ENCODE data around the gene WDR64.
"Not testable (repeated sequence)": the region's sequence is repeated elsewhere in the genome, so short reads cannot be mapped to it uniquely, and the experiment has no call there.

The WDR64 gene

GRCh38 chr1:241734533-241734932, 82.5 kb downstream of the WDR64 start:
- DNase-seq (ENCODE audit: extremely low spot score): no peak
- no peak for TF ChIP-seq CTCF (IDR thresholded peaks at IDR 0.05; ENCODE audit: control extremely low read depth, extremely low read depth, low read depth, missing control alignments)
- CTCF ChIA-PET: no interaction called here
- POLR2A ChIA-PET: no interaction called here

- DNase-seq (ENCODE audit: extremely low spot score); CTCF ChIA-PET; POLR2A ChIA-PET: not testable (repeated sequence)
Observed at GRCh38 chr1:241735493-241735926, 83.4 kb downstream of the WDR64 start.

GRCh38 chr1:241736387-241736786, 84.3 kb downstream of the WDR64 start:
- POLR2A ChIA-PET: no interaction called here
- CTCF ChIA-PET: no interaction called here
- no peak for TF ChIP-seq CTCF (IDR thresholded peaks at IDR 0.05; ENCODE audit: control extremely low read depth, extremely low read depth, low read depth, missing control alignments)
- no peak for DNase-seq (ENCODE audit: extremely low spot score)

GRCh38 chr1:241738284-241739078, 86.4 kb downstream of the WDR64 start:
- no peak for DNase-seq (ENCODE audit: extremely low spot score)
- CTCF ChIA-PET: no interaction called here
- no peak for TF ChIP-seq CTCF (IDR thresholded peaks at IDR 0.05; ENCODE audit: control extremely low read depth, extremely low read depth, low read depth, missing control alignments)
- POLR2A ChIA-PET: no interaction called here

DNA sequence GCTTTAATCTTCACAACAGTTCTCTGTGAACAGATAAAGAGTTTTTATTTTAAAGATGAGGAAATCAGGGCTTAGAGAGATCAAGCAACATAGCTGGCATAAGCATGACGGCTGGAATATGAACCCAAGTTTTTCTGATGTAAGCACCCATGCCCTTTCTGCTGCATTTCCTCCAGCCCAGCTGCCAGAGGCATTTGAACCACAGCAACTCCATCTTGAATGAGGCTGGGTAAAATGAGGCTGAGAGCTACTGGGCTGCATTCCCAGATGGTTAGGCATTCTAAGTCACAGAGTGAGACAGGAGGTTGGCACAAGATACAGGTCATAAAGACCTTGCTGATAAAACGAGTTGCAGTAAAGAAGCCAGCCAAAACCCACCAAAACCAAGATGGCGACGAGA, 90.0 kb downstream of the WDR64 start:
- TF ChIP-seq CTCF (IDR thresholded peaks at IDR 0.05; ENCODE audit: control extremely low read depth, extremely low read depth, low read depth, missing control alignments): no peak
- POLR2A ChIA-PET: no interaction called here
- CTCF ChIA-PET: no interaction called here
- DNase-seq (ENCODE audit: extremely low spot score): no peak

DNA sequence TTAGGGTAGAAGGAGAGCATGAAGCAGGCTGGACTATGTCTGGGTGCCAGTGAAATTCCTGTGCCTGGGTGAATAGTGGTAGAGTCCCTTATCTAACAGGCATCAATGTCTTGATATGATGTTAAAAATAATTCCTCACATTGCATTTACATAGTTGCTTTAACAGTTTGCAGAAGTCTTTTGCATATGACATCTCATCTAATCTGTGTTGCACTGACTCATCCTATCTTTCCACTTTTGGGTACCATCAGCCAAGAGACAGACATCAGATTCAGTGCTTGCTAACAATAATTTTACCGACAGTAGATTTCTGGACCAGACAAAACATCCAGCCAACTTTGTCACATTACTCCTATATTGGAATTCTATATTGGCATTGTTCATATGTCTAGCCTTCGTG, 92.5 kb downstream of the WDR64 start:
- ChIA-PET POLR2A (no interaction called here), CTCF (no interaction called here)
- no peak for TF ChIP-seq CTCF (IDR thresholded peaks at IDR 0.05; ENCODE audit: control extremely low read depth, extremely low read depth, low read depth, missing control alignments)
- no peak for DNase-seq (ENCODE audit: extremely low spot score)

DNA sequence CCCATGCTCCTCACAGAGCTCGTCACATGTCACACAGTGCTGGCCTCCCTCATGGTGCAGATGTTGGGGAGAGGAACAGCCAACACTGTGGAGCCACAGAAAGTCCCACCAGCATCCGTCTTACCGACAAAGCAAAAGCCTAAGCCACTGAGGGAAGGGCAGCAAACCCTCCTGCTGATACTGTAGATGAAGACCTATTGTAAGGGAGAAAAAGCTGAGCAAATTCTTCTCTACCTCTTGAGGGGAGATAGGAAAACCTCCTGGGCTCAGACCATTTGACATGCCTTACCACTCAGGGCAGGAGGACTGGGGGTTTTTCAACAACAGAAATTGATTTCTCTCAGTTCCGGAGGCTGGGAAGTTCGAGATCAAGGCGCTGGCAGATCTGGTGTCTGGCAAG, 95.9 kb downstream of the WDR64 start:
- CTCF ChIA-PET: interaction anchor here (1.4 kb wide), 1 partner anchor 11 kb away, joined by 3 read pairs; no protein-coding TSS in a partner anchor
- TF ChIP-seq CTCF (IDR thresholded peaks at IDR 0.05; ENCODE audit: control extremely low read depth, extremely low read depth, low read depth, missing control alignments): no peak
- POLR2A ChIA-PET: no interaction called here
- no peak for DNase-seq (ENCODE audit: extremely low spot score)
